OCI-LY1 (cell line): Measurements from ENCODE around the gene KLF5.

Source experiments
- EZH2 ChIP-seq: fragments of 200-600 bp; sonication (generic), shearing (Covaris generic); IDR thresholded peaks from 2 replicates; pipeline ENCODE4 v1.8.0; 2017; ENCODE audit warnings: borderline replicate concordance, mixed run types, mild to moderate bottlenecking, antibody characterized with exemption, low read length, moderate library complexity, mixed read lengths
- TF ChIP-seq, protein P1 (sequence below): fragments of 200-600 bp; sonication (generic), shearing (Covaris generic); IDR thresholded peaks from 2 replicates; pipeline ENCODE4 v1.5.1; 2017; ENCODE audit warnings: mild to moderate bottlenecking, antibody characterized with exemption, low read length, moderate library complexity, mixed read lengths

- TF ChIP-seq, protein P1, sequence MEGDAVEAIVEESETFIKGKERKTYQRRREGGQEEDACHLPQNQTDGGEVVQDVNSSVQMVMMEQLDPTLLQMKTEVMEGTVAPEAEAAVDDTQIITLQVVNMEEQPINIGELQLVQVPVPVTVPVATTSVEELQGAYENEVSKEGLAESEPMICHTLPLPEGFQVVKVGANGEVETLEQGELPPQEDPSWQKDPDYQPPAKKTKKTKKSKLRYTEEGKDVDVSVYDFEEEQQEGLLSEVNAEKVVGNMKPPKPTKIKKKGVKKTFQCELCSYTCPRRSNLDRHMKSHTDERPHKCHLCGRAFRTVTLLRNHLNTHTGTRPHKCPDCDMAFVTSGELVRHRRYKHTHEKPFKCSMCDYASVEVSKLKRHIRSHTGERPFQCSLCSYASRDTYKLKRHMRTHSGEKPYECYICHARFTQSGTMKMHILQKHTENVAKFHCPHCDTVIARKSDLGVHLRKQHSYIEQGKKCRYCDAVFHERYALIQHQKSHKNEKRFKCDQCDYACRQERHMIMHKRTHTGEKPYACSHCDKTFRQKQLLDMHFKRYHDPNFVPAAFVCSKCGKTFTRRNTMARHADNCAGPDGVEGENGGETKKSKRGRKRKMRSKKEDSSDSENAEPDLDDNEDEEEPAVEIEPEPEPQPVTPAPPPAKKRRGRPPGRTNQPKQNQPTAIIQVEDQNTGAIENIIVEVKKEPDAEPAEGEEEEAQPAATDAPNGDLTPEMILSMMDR: no peak
- TF ChIP-seq EZH2: no peak
These were observed 7.0 kb downstream of the KLF5 start for GRCh38 chr13:73065665-73066340.
